HCT116 (cell line): ENCODE data around the gene MED13L. TPM values are rescaled to one million over a fixed set of nuclear protein-coding genes. Genes with fewer than 3 reads are reported as not detected.

Experiments
- ATAC-seq: fragments of 200-7000 bp; cut with Tn5 transposase; 2 replicates; pipeline ENCODE4 v1.9.1; 2020; ENCODE audit warnings: mild to moderate bottlenecking, moderate library complexity
- BruUV-seq: library from RNA; stranded (reverse); fragments of 400-500 nt; replicated peaks from 2 replicates; lab custom pipeline; 2021; lab: Mats Ljungman, UMichigan
- CTCF ChIA-PET: fragments of 300-600 bp; sonication (Branson Sonifier 250); formaldehyde crosslinking; loops from one replicate; lab custom pipeline; 2021; ENCODE audit warnings: antibody characterized with exemption; lab: Charles Lee
- POLR2A ChIA-PET: fragments of 300-600, 350-600 bp; sonication (Branson Sonifier 250); formaldehyde crosslinking; loops from one replicate; lab custom pipeline; 2021; ENCODE audit warnings: antibody characterized with exemption; lab: Charles Lee
- RAD21 ChIA-PET, 2 experiments: fragments of 300-600 bp; sonication (Branson Sonifier 250); formaldehyde crosslinking; loops; one replicate each; lab custom pipeline; 2023; ENCODE audit warnings: low total read pairs in 2 of 2; ENCODE audit not compliant: uncharacterized antibody in 2 of 2, unreplicated experiment in 2 of 2, low non-redundant PET in 1 of 2; lab: Charles Lee
- DNase-seq: peaks from one replicate; pipeline ENCODE4 v3.0.0-alpha.2; 2010; ENCODE audit warnings: low read depth, low spot score
- H2AFZ ChIP-seq: fragments of 200-600 bp; shearing (Covaris generic), sonication (generic); 2 replicates; pipeline ENCODE4 v1.6.1; 2017; ENCODE audit warnings: low read depth, mixed run types, mixed read lengths, antibody characterized with exemption, low read length; ENCODE audit not compliant: poor library complexity, severe bottlenecking
- H3K27ac ChIP-seq: 2 replicates; pipeline ENCODE4 v1.5.1; 2012; ENCODE audit warnings: low read depth, low read length
- H3K27me3 ChIP-seq: fragments of 200-600 bp; sonication (generic); 2 replicates; pipeline ENCODE4 v1.6.1; 2016; ENCODE audit warnings: mixed run types, low read length, mixed read lengths; ENCODE audit not compliant: insufficient read depth
- H3K36me3 ChIP-seq, 2 experiments: fragments of 200-500 bp in 1 of 2; fragments of 200-600 bp in 1 of 2; sonication (Bioruptor generic) in 1 of 2; sonication (generic) in 1 of 2; 2 replicates each; pipeline versions ENCODE4 v1.5.1 to v1.6.1; 2014 to 2016; ENCODE audit warnings: low read length in 2 of 2, inconsistent platforms in 1 of 2, mixed read lengths in 1 of 2, mixed run types in 1 of 2; ENCODE audit not compliant: insufficient read depth in 2 of 2, control insufficient read depth in 1 of 2
- H3K4me1 ChIP-seq, 2 experiments: fragments of 200-600 bp in 1 of 2; sonication (generic) in 1 of 2; 2 replicates each; pipeline versions ENCODE4 v1.5.1 to v1.6.1; 2012 to 2017; ENCODE audit warnings: low read length in 2 of 2, inconsistent platforms in 1 of 2, mild to moderate bottlenecking in 1 of 2, mixed read lengths in 1 of 2, mixed run types in 1 of 2, moderate library complexity in 1 of 2; ENCODE audit not compliant: insufficient read depth in 2 of 2, control insufficient read depth in 1 of 2
- H3K4me2 ChIP-seq: fragments of 200-600 bp; sonication (generic); 2 replicates; pipeline ENCODE4 v1.6.1; 2017; ENCODE audit warnings: mixed run types, low read length, mixed read lengths
- H3K4me3 ChIP-seq, 2 experiments: fragments of 200-600 bp in 1 of 2; sonication (generic) in 1 of 2; replicated peaks in 1 of 2; 2 replicates each; pipeline ENCODE4 v1.5.1; 2011 to 2016; ENCODE audit warnings: low read length in 2 of 2, control low read depth in 1 of 2, low read depth in 1 of 2, mild to moderate bottlenecking in 1 of 2, mixed read lengths in 1 of 2, mixed run types in 1 of 2
- H3K79me2 ChIP-seq: fragments of 200-600 bp; sonication (generic); 2 replicates; pipeline ENCODE4 v1.6.1; 2017; ENCODE audit warnings: mild to moderate bottlenecking, mixed run types, low read length, moderate library complexity, mixed read lengths; ENCODE audit not compliant: insufficient read depth
- H3K9ac ChIP-seq: fragments of 200-600 bp; sonication (generic); 2 replicates; pipeline ENCODE4 v1.6.1; 2016; ENCODE audit warnings: low read length, mixed read lengths
- H3K9me2 ChIP-seq: fragments of 200-600 bp; sonication (generic), shearing (Covaris generic); 2 replicates; pipeline ENCODE4 v1.6.1; 2017; ENCODE audit warnings: mixed run types, mild to moderate bottlenecking, moderate library complexity; ENCODE audit not compliant: insufficient read depth
- H3K9me3 ChIP-seq, 2 experiments: fragments of 200-500 bp in 1 of 2; fragments of 200-600 bp in 1 of 2; sonication (Bioruptor generic) in 1 of 2; sonication (generic) in 1 of 2; 2 replicates each; pipeline ENCODE4 v1.6.1; 2014 to 2017; ENCODE audit warnings: low read length in 2 of 2, mixed read lengths in 2 of 2, inconsistent platforms in 1 of 2, low read depth in 1 of 2, mild to moderate bottlenecking in 1 of 2, mixed run types in 1 of 2, moderate library complexity in 1 of 2; ENCODE audit not compliant: control insufficient read depth in 1 of 2, insufficient read depth in 1 of 2
- H4K20me1 ChIP-seq: fragments of 200-600 bp; sonication (generic), shearing (Covaris generic); 2 replicates; pipeline ENCODE4 v1.6.1; 2017; ENCODE audit warnings: mixed run types, mild to moderate bottlenecking, moderate library complexity; ENCODE audit not compliant: insufficient read depth
- CBX3 ChIP-seq: IDR thresholded peaks from 2 replicates; pipeline ENCODE4 v1.6.1; 2012; ENCODE audit warnings: low read depth
- EGR1 ChIP-seq: IDR thresholded peaks from 2 replicates; pipeline ENCODE4 v1.6.1; 2012; ENCODE audit warnings: low read depth
- ELF1 ChIP-seq: IDR thresholded peaks from 2 replicates; pipeline ENCODE4 v1.6.1; 2012; ENCODE audit warnings: low read depth, borderline replicate concordance
- FOSL1 ChIP-seq: IDR thresholded peaks from 2 replicates; pipeline ENCODE4 v1.6.1; 2012; ENCODE audit warnings: low read depth
- MAX ChIP-seq: IDR thresholded peaks from 2 replicates; pipeline ENCODE4 v1.6.1; 2012
- POLR2AphosphoS5 ChIP-seq: IDR thresholded peaks from 2 replicates; pipeline ENCODE4 v1.6.1; 2011; ENCODE audit warnings: mild to moderate bottlenecking, low read depth, low read length, moderate library complexity
- REST ChIP-seq: IDR thresholded peaks from 2 replicates; pipeline ENCODE4 v1.6.1; 2012; ENCODE audit warnings: low read depth
- SIN3A ChIP-seq: IDR thresholded peaks from 2 replicates; pipeline ENCODE4 v1.6.1; 2012; ENCODE audit warnings: low read depth
- SP1 ChIP-seq: IDR thresholded peaks from 2 replicates; pipeline ENCODE4 v1.6.1; 2012; ENCODE audit warnings: low read depth
- SRF ChIP-seq: IDR thresholded peaks from 2 replicates; pipeline ENCODE4 v1.6.1; 2012; ENCODE audit warnings: low read depth
- TCF7L2 ChIP-seq: IDR thresholded peaks from 2 replicates; pipeline ENCODE4 v1.7.0; 2011; ENCODE audit warnings: borderline replicate concordance, inconsistent platforms; ENCODE audit not compliant: insufficient read depth, insufficient read length; ENCODE audit errors: extremely low read depth
- ZBTB33 ChIP-seq: IDR thresholded peaks from 2 replicates; pipeline ENCODE4 v1.6.1; 2011; ENCODE audit warnings: mild to moderate bottlenecking, low read length, moderate library complexity; ENCODE audit not compliant: insufficient replicate concordance; ENCODE audit errors: extremely low read depth
- intact Hi-C: fragments of 100-400 bp; cut with micrococcal nuclease; formaldehyde crosslinking; loops from 2 replicates; pipeline ENCODE4 v1.10.0; 2022
- total RNA-seq: library from RNA; stranded (reverse); gene quantifications from one replicate; pipeline ENCODE4 v1.2.1, GENCODE V29; 2021; ENCODE audit not compliant: unreplicated experiment

MED13L gene
- total RNA-seq, 1 experiment from 2014 or later = 176 TPM

GRCh38 chr12:116210762-116211161 is 66.7 kb downstream of the MED13L start:
- DNase-seq = no peak
- no peaks in the 10 kb centered on the region for H3K27me3 ChIP-seq
- H3K36me3 ChIP-seq = no peaks in the 10 kb centered on the region
- RAD21 ChIA-PET = no interaction called here
- H3K9me3 ChIP-seq = no peaks in the 10 kb centered on the region
- no peaks in the 10 kb centered on the region for H3K9me2 ChIP-seq
- POLR2A ChIA-PET = no interaction called here
- BruUV-seq = no TSS peak
- CTCF ChIA-PET = no interaction called here
- H3K79me2 ChIP-seq = peaks cover 99% of the 10 kb centered on the region
- no peak overlapping the region for H3K4me2 ChIP-seq
- H3K4me3 ChIP-seq = no peak overlapping the region
- no peak overlapping the region for H3K27ac ChIP-seq
- no peak overlapping the region for H3K9ac ChIP-seq
- ATAC-seq = no peak
- intact Hi-C loops = no loop called here
- no peaks in the 10 kb centered on the region; a peak in 1 of 4 replicates for H3K4me1 ChIP-seq
- H2AFZ ChIP-seq = no peak overlapping the region
- TF ChIP-seq SRF = no peak
- TF ChIP-seq POLR2AphosphoS5 = no peak
- no peak for TF ChIP-seq SP1
- TF ChIP-seq EGR1 = no peak
- TF ChIP-seq FOSL1 = no peak
- TF ChIP-seq ELF1 = no peak
- TF ChIP-seq MAX = no peak
- no peak for TF ChIP-seq REST
- TF ChIP-seq ZBTB33 = no peak
- TF ChIP-seq CBX3 = no peak
- no peak for TF ChIP-seq SIN3A
- TF ChIP-seq TCF7L2 = no peak
- H4K20me1 ChIP-seq = peaks cover 58% of the 10 kb centered on the region
